DMS153 treated with DMSO at 0.1 percent for 48 hours (cell line): ENCODE measurements around the gene FCHSD2.
"Not testable (repeated sequence)": the region's sequence is repeated elsewhere in the genome, so short reads cannot be mapped to it uniquely, and the experiment has no call there.

Source experiments
- DNase-seq: peaks from one replicate; lab custom pipeline; 2025; ENCODE audit not compliant: unreplicated experiment; lab: John Stamatoyannopoulos, UW

FCHSD2 gene

GRCh38 chr11:72896431-72896830 is 245.7 kb downstream of the FCHSD2 start:
- no peak for DNase-seq

GRCh38 chr11:72890881-72891280 is 251.2 kb downstream of the FCHSD2 start:
- DNase-seq, result no peak

DNA sequence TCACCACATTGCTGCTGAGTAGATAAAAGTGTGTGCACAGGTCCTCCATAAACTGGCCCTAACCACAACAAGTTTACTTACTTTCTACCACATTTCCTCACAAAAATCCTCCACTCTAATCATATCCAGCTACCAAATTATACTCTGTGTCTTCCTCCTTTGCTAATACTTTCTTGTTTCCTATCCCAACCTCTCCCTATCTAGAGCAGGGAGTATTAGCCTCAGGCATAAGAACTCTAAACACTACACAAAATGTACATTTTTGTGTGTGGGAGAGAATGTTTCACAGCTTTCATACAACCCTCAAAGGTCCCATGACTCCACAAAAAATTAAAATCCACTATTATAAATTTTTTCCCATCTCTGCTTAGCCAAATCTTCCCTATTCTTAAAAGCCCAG is 255.5 kb downstream of the FCHSD2 start:
- no peak for DNase-seq

DNA sequence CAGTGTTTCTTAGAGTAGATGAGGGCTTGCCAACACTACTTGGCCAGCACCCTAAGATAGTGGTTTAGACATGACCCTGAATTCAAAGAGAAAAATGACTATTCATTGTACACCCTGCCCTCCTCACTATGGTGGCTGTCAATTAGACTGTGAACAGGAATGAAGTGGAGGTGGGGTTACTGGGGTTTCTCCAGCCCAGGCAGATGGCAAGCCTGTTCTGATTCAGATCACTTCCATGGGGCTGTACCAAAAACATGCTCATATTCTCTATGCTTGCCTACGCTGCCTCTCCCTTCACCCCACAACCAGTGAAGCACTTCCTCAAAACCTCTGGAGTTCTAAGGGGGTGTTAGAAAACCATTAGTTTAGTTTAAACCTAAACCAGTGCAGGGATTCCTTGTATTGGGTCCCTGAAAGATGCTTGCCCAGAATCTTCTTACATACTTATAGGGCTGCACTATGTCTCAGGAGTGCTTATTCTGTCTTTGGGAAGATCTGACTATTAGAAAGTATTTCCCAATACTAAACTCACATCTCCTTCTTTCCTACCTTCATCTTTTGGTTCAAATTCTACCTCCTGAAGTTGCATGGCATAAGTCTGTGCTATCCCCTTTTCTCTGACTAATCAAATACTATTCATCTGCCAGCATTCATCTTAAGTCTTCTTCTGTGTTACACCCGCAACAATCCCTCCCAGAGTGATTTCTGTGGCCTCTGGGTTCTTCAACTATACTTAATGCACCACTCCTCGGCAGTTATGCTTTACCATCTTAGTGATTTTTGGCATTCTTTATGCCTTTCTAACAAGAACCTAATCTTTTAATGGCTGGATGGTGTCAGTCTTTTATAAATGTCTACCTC is 256.1 kb downstream of the FCHSD2 start:
- no peak for DNase-seq

GRCh38 chr11:72876147-72876546 is 266.0 kb downstream of the FCHSD2 start:
- no peak for DNase-seq

GRCh38 chr11:72875736-72876135 is 266.4 kb downstream of the FCHSD2 start:
- DNase-seq, result no peak

GRCh38 chr11:72872012-72872411 is 270.1 kb downstream of the FCHSD2 start:
- no peak for DNase-seq

DNA sequence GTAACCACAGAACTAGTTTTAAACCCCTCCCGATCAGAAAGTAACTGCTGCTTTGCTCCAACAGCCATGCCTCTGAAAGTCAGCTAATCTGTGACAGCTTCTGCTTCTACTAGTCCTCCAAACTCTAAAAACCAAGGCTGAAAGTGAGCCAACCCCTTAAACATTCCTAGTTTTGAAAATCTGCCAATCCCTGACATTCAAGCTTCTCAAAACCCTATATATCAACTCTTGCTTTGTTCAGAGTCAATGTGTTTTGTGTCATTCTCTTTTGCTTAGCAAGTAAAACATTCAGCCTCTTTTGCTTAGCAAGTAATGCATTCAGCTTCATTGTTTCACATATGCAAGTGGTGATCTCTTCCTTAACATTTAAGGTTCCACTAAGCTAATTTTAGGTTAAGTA is 271.0 kb downstream of the FCHSD2 start:
- no peak for DNase-seq

DNA sequence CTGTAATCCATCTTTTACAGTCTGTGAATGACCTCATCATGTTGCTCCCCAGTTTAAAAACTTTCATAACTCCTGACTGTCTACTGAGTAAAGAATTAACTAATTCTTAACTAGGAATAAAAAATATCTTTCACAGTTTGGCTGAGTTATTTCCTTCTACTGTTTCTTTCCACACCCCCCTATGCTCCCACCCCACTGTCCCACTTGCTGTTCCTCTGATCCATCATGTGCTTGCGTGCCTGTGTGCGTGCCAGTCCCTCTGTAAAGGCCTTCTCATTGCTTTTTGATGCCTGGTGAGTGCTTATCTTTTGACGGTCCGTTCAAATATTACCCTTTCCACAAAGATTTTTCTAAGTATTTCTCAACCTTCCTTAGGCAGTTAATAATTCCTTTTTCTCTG is 272.3 kb downstream of the FCHSD2 start:
- no peak for DNase-seq

- DNase-seq, result no peak
Measured at GRCh38 chr11:72867970-72868369, 274.1 kb downstream of the FCHSD2 start.

DNA sequence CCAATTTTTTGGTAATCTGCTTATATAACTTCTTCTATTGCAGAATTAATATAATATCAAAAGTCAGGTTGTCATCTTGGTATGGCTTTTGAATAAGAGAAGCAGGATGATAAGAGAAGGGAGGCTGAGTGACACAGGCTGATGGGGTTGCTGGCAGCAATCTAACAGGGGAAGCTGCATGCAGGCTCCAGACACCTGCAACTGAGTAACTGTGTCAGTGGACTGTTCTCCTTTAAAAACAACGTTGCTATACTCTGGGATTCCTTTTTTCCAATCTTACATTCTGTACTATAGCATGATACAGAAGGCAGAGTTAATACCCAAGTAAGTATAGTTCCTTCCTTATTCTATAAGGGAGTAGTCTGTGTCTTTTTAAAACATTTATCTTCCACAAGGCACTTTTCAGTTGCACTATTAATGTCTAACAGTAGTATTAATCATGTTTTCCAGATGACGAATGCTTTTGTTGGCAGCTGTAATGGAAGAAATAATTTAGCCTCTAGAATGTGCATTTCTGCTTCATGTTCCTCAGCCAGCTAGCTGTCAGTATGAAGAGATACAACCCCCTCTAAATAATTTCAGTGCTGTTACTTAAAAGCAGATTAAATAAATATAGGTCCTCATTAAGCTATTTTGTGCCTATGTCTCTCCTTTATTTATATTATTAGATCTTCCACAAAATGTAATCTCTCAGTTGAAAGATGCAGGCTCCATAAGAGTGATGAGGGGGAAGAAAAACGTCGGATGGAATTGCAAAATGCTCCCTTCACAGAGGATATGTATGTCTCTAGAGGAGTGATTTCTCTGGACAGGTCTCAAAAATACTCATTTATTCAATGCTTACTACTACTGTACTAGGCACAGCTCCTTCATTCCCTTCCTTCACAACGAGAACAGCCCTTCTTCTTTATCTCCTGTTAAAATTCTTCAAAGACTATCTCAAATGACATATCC is 277.1 kb downstream of the FCHSD2 start:
- no peak for DNase-seq

GRCh38 chr11:72863916-72864315 is 278.2 kb downstream of the FCHSD2 start:
- no peak for DNase-seq

- DNase-seq, result no peak
Measured at GRCh38 chr11:72863091-72863490, 279.0 kb downstream of the FCHSD2 start.

GRCh38 chr11:72860592-72860991 is 281.5 kb downstream of the FCHSD2 start:
- DNase-seq, result no peak

GRCh38 chr11:72860010-72860409 is 282.1 kb downstream of the FCHSD2 start:
- no peak for DNase-seq

GRCh38 chr11:72859126-72859525 is 283.0 kb downstream of the FCHSD2 start:
- DNase-seq, result no peak

GRCh38 chr11:72858267-72858666 is 283.9 kb downstream of the FCHSD2 start:
- DNase-seq, result not testable (repeated sequence)

GRCh38 chr11:72856551-72857345 is 285.4 kb downstream of the FCHSD2 start:
- DNase-seq, result no peak

DNA sequence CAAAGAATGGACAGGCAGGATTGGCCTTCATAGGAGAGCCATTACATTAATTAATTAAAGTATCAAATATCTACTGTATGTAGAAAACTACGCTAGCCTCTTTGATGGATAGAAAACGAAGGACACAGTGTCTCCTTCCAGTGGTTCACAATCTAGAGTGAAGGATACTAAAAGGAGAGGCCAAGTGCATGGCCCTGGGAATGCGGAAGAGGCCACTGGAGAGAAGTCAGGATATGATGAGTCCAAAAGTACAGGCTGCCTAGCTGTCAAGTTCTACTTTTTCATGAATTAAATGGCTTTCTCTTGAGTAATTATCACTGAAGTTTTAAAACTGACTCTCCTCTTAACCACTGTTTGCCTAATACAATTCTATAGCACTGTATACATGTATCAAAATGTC is 286.1 kb downstream of the FCHSD2 start:
- no peak for DNase-seq

DNA sequence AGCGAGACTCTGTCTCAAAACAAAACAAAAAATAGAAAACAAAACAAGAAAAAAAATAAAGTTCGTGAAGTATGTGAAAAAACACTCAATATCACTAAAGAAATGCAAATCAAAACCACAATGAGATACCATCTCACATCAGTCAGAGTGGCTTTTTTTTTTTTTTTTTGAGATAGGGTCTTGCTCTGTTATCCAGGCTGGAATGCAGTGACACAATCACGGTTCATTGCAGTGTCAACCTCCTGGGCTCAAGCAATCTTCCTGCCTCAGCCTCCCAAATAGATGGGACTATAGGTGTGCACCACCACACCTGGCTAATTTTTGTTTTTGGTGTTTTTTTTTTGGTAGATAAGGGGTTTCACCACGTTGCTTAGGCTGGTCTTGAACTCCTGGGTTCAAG is 290.4 kb downstream of the FCHSD2 start:
- no peak for DNase-seq

- DNase-seq, result no peak
Measured at GRCh38 chr11:72850832-72851231, 291.3 kb downstream of the FCHSD2 start.
